CD8-positive, alpha-beta memory T cell (primary cell): ENCODE data around the gene CHST15. TPM values are rescaled to one million over a fixed set of nuclear protein-coding genes. Genes with fewer than 3 reads are reported as not detected.

Experiments used
- CTCF ChIA-PET: fragments of 350-600 bp; sonication (Branson Sonifier 250); formaldehyde crosslinking; loops from one replicate; lab custom pipeline; 2021; ENCODE audit warnings: antibody characterized with exemption; lab: Charles Lee
- POLR2A ChIA-PET: fragments of 350-600 bp; sonication (Branson Sonifier 250); formaldehyde crosslinking; loops from one replicate; lab custom pipeline; 2021; ENCODE audit warnings: antibody characterized with exemption; lab: Charles Lee
- DNase-seq, 5 donors: peaks; one replicate each; pipeline versions ENCODE4 v3.0.0 to v3.0.0-alpha.2; 2020 to 2022; ENCODE audit warnings: mixed read lengths in 1 of 5
- H3K27ac ChIP-seq: one replicate; pipeline ENCODE4 v1.7.0; 2013; ENCODE audit warnings: low read depth, mild to moderate bottlenecking, low read length, moderate library complexity
- H3K27me3 ChIP-seq: 2 replicates; pipeline ENCODE4 v1.7.0; 2013; ENCODE audit warnings: low read length, mild to moderate bottlenecking; ENCODE audit not compliant: insufficient read depth, poor library complexity, severe bottlenecking
- H3K36me3 ChIP-seq: 2 replicates; pipeline ENCODE4 v1.7.0; 2013; ENCODE audit warnings: mild to moderate bottlenecking, low read length, moderate library complexity; ENCODE audit not compliant: insufficient read depth
- H3K4me1 ChIP-seq: 2 replicates; pipeline ENCODE4 v1.7.0; 2013; ENCODE audit warnings: mild to moderate bottlenecking, low read length, moderate library complexity; ENCODE audit not compliant: insufficient read depth
- H3K4me3 ChIP-seq: 2 replicates; pipeline ENCODE4 v1.7.0; 2013; ENCODE audit warnings: mild to moderate bottlenecking, low read length
- H3K9me3 ChIP-seq: 2 replicates; pipeline ENCODE4 v1.7.0; 2013; ENCODE audit warnings: mild to moderate bottlenecking, low read length
- H3K27ac Mint-ChIP-seq, 8 donors: one replicate each; pipeline ENCODE4 v1.8.0; 2020 to 2021; ENCODE audit warnings: mixed read lengths in 8 of 8, mild to moderate bottlenecking in 6 of 8, inconsistent platforms in 3 of 8, moderate library complexity in 3 of 8
- H3K27me3 Mint-ChIP-seq, 2 donors: one replicate each; pipeline ENCODE4 v1.8.0; 2020 to 2021; ENCODE audit warnings: mixed read lengths in 2 of 2, mild to moderate bottlenecking in 1 of 2, moderate library complexity in 1 of 2
- H3K36me3 Mint-ChIP-seq, 3 donors: one replicate each; pipeline ENCODE4 v1.8.0; 2020 to 2021; ENCODE audit warnings: mixed read lengths in 3 of 3, inconsistent platforms in 1 of 3, mild to moderate bottlenecking in 1 of 3
- H3K4me1 Mint-ChIP-seq, 3 donors: one replicate each; pipeline ENCODE4 v1.8.0; 2020 to 2021; ENCODE audit warnings: mixed read lengths in 3 of 3, inconsistent platforms in 1 of 3, mild to moderate bottlenecking in 1 of 3
- H3K4me3 Mint-ChIP-seq, 7 donors: one replicate each; pipeline ENCODE4 v1.8.0; 2020 to 2021; ENCODE audit warnings: mixed read lengths in 7 of 7, mild to moderate bottlenecking in 6 of 7, moderate library complexity in 4 of 7, inconsistent platforms in 2 of 7
- H3K9me3 Mint-ChIP-seq, 5 donors: one replicate each; pipeline ENCODE4 v1.8.0; 2020 to 2022; ENCODE audit warnings: mixed read lengths in 5 of 5, mild to moderate bottlenecking in 3 of 5, moderate library complexity in 2 of 5, inconsistent platforms in 1 of 5
- polyA plus RNA-seq: library from polyadenylated mRNA; unstranded; fragments of 300-500 nt; fragmentation: Illumina TruSeq; gene quantifications from one replicate; pipeline ENCODE4 v1.2.3, GENCODE V29; 2021
- total RNA-seq, 2 experiments: library from RNA; stranded (reverse); gene quantifications; one replicate each; pipeline ENCODE4 v1.2.3, GENCODE V29; 2021

Gene CHST15
- total and polyA plus RNA-seq, 3 experiments from 2014 or later: 0.18 to 0.24 TPM; not detected in 1

- CTCF ChIA-PET: interaction anchor here (1.2 to 1.6 kb wide), 2 partner anchors 12 to 383 kb away, joined by 4 to 7 read pairs; no protein-coding TSS in a partner anchor
- POLR2A ChIA-PET: no interaction called here
Measured at GRCh38 chr10:124005991-124006392, 87.4 kb downstream of the CHST15 start.

GRCh38 chr10:124005091-124005490 is 88.3 kb downstream of the CHST15 start:
- H3K27ac Mint-ChIP-seq: no peak overlapping the region
- H3K4me1 Mint-ChIP-seq: no peaks in the 10 kb centered on the region
- no peak overlapping the region for H3K4me3 Mint-ChIP-seq
- POLR2A ChIA-PET: no interaction called here
- H3K27me3 Mint-ChIP-seq: peaks cover 3 to 4% of the 10 kb centered on the region in 2 donors
- Histone ChIP-seq H3K36me3 (no peaks in the 10 kb centered on the region), H3K27me3 (no peaks in the 10 kb centered on the region), H3K27ac (no peak overlapping the region), H3K4me1 (no peaks in the 10 kb centered on the region), H3K4me3 (no peak overlapping the region), H3K9me3 (no peaks in the 10 kb centered on the region)
- no peaks in the 10 kb centered on the region for H3K9me3 Mint-ChIP-seq
- CTCF ChIA-PET: interaction anchor here (1.2 to 1.6 kb wide), 2 partner anchors 11 to 384 kb away, joined by 4 to 7 read pairs; no protein-coding TSS in a partner anchor
- no peak for DNase-seq
- H3K36me3 Mint-ChIP-seq: no peaks in the 10 kb centered on the region

More at GRCh38 chr10:124005991-124006392, 87.4 kb downstream of the CHST15 start:
- peaks cover 3 to 4% of the 10 kb centered on the region in 2 donors for H3K27me3 Mint-ChIP-seq
- H3K27ac Mint-ChIP-seq: no peak overlapping the region
- H3K36me3 Mint-ChIP-seq: no peaks in the 10 kb centered on the region
- no peak overlapping the region for H3K4me3 Mint-ChIP-seq
- no peak overlapping the region for H3K4me3 ChIP-seq
- no peaks in the 10 kb centered on the region for H3K9me3 Mint-ChIP-seq
- H3K4me1 ChIP-seq: no peaks in the 10 kb centered on the region
- H3K27me3 ChIP-seq: no peaks in the 10 kb centered on the region
- no peaks in the 10 kb centered on the region for H3K9me3 ChIP-seq
- no peaks in the 10 kb centered on the region for H3K36me3 ChIP-seq
- DNase-seq: no peak
- no peak overlapping the region for H3K27ac ChIP-seq
- H3K4me1 Mint-ChIP-seq: no peaks in the 10 kb centered on the region

- no peaks in the 10 kb centered on the region for H3K36me3 ChIP-seq
- H3K4me3 ChIP-seq: no peak overlapping the region
- H3K9me3 ChIP-seq: no peaks in the 10 kb centered on the region
- H3K4me3 Mint-ChIP-seq: no peak overlapping the region
- no peaks in the 10 kb centered on the region for H3K4me1 Mint-ChIP-seq
- H3K27me3 Mint-ChIP-seq: peaks cover 3 to 4% of the 10 kb centered on the region in 2 donors
- CTCF ChIA-PET: interaction anchor here (0.8 to 1.6 kb wide), 2 partner anchors 10 to 384 kb away, joined by 3 to 4 read pairs; no protein-coding TSS in a partner anchor
- POLR2A ChIA-PET: no interaction called here
- no peaks in the 10 kb centered on the region for H3K27me3 ChIP-seq
- H3K27ac ChIP-seq: no peak overlapping the region
- H3K4me1 ChIP-seq: no peaks in the 10 kb centered on the region
- H3K36me3 Mint-ChIP-seq: no peaks in the 10 kb centered on the region
- H3K27ac Mint-ChIP-seq: no peak overlapping the region
- H3K9me3 Mint-ChIP-seq: no peaks in the 10 kb centered on the region
- no peak for DNase-seq
Measured at GRCh38 chr10:124004663-124005004, 88.8 kb downstream of the CHST15 start.

- Histone ChIP-seq H3K27me3 (no peaks in the 10 kb centered on the region), H3K4me3 (no peak overlapping the region), H3K27ac (no peak overlapping the region), H3K36me3 (no peaks in the 10 kb centered on the region), H3K9me3 (no peaks in the 10 kb centered on the region), H3K4me1 (no peaks in the 10 kb centered on the region)
- Mint-ChIP-seq H3K36me3 (no peaks in the 10 kb centered on the region), H3K4me1 (no peaks in the 10 kb centered on the region), H3K27ac (no peak overlapping the region), H3K9me3 (no peaks in the 10 kb centered on the region), H3K27me3 (peaks cover 4 to 5% of the 10 kb centered on the region in 2 donors), H3K4me3 (no peak overlapping the region)
- ChIA-PET POLR2A (no interaction called here), CTCF (interaction anchor here (0.7 to 0.9 kb wide), 3 partner anchors 9 to 385 kb away, joined by 3 to 4 read pairs (median 3); no protein-coding TSS in a partner anchor)
- DNase-seq: no peak
Measured at GRCh38 chr10:124003871-124004662, 89.3 kb downstream of the CHST15 start.

GRCh38 chr10:124003481-124003870 is 89.9 kb downstream of the CHST15 start:
- no peaks in the 10 kb centered on the region for H3K9me3 Mint-ChIP-seq
- ChIA-PET CTCF (interaction anchor here (0.7 to 0.9 kb wide), 2 partner anchors 9 to 386 kb away, joined by 3 to 4 read pairs; no protein-coding TSS in a partner anchor), POLR2A (no interaction called here)
- no peak for DNase-seq
- no peak overlapping the region for H3K4me3 ChIP-seq
- no peak overlapping the region for H3K27ac Mint-ChIP-seq
- no peaks in the 10 kb centered on the region for H3K36me3 Mint-ChIP-seq
- H3K27me3 Mint-ChIP-seq: peaks cover 7 to 9% of the 10 kb centered on the region in 2 donors
- no peaks in the 10 kb centered on the region for H3K36me3 ChIP-seq
- H3K4me1 ChIP-seq: no peaks in the 10 kb centered on the region
- no peak overlapping the region for H3K4me3 Mint-ChIP-seq
- no peak overlapping the region for H3K27ac ChIP-seq
- H3K9me3 ChIP-seq: no peaks in the 10 kb centered on the region
- H3K4me1 Mint-ChIP-seq: no peaks in the 10 kb centered on the region
- H3K27me3 ChIP-seq: no peaks in the 10 kb centered on the region

GRCh38 chr10:124003070-124003419 is 90.4 kb downstream of the CHST15 start:
- DNase-seq: no peak
- Histone ChIP-seq H3K27me3 (no peaks in the 10 kb centered on the region), H3K27ac (no peak overlapping the region), H3K9me3 (no peaks in the 10 kb centered on the region), H3K4me1 (no peaks in the 10 kb centered on the region), H3K4me3 (no peak overlapping the region), H3K36me3 (no peaks in the 10 kb centered on the region)
- no peaks in the 10 kb centered on the region for H3K36me3 Mint-ChIP-seq
- CTCF ChIA-PET: interaction anchor here (0.7 to 0.8 kb wide), 2 partner anchors 9 to 386 kb away, joined by 3 to 4 read pairs; no protein-coding TSS in a partner anchor
- H3K27me3 Mint-ChIP-seq: peaks cover 9 to 12% of the 10 kb centered on the region in 2 donors
- H3K4me1 Mint-ChIP-seq: no peaks in the 10 kb centered on the region
- H3K4me3 Mint-ChIP-seq: no peak overlapping the region
- H3K9me3 Mint-ChIP-seq: no peaks in the 10 kb centered on the region
- peak overlapping the region in 1 of 8 donors; percentile 58 for H3K27ac Mint-ChIP-seq
- POLR2A ChIA-PET: no interaction called here

- Histone ChIP-seq H3K4me3 (no peak overlapping the region), H3K9me3 (no peaks in the 10 kb centered on the region), H3K27me3 (no peaks in the 10 kb centered on the region), H3K4me1 (no peaks in the 10 kb centered on the region), H3K36me3 (no peaks in the 10 kb centered on the region), H3K27ac (no peak overlapping the region)
- ChIA-PET POLR2A (no interaction called here), CTCF (interaction anchor here (0.8 kb wide), 1 partner anchor 386 kb away, joined by 3 read pairs; no protein-coding TSS in a partner anchor)
- Mint-ChIP-seq H3K9me3 (no peaks in the 10 kb centered on the region), H3K36me3 (no peaks in the 10 kb centered on the region), H3K27ac (peak overlapping the region in 1 of 8 donors; percentile 58), H3K4me3 (no peak overlapping the region), H3K27me3 (peaks cover 9 to 17% of the 10 kb centered on the region in 2 donors), H3K4me1 (no peaks in the 10 kb centered on the region)
- no peak for DNase-seq
Measured at GRCh38 chr10:124002391-124003069, 90.9 kb downstream of the CHST15 start.
